Transverse colon (tissue), 4 donors: Measurements from ENCODE around the gene SPTA1. TPM values are rescaled to one million over a fixed set of nuclear protein-coding genes. Genes with fewer than 3 reads are reported as not detected.

Experiments
- DNase-seq: peaks from one replicate; pipeline ENCODE4 v3.0.0-alpha.2; 2019
- H3K27ac ChIP-seq, 4 donors: fragments of 200-600 bp; sonication (generic); 2 replicates each; pipeline ENCODE4 v1.5.1; 2016 to 2018; ENCODE audit warnings: inconsistent platforms in 4 of 4
- H3K27me3 ChIP-seq: fragments of 200-600 bp; sonication (generic); 2 replicates; pipeline ENCODE4 v1.5.1; 2017; ENCODE audit warnings: inconsistent platforms
- H3K36me3 ChIP-seq, 4 donors: fragments of 200-600 bp; sonication (generic); 2 replicates each; pipeline ENCODE4 v1.5.1; 2017 to 2019; ENCODE audit warnings: inconsistent platforms in 4 of 4
- H3K4me1 ChIP-seq, 4 donors: fragments of 200-600 bp; sonication (generic); 2 replicates each; pipeline ENCODE4 v1.5.1; 2017 to 2020; ENCODE audit warnings: inconsistent platforms in 4 of 4
- H3K4me3 ChIP-seq, 4 donors: fragments of 200-600 bp; sonication (generic); 1 replicate in 1 of 4; 2 replicates in 3 of 4; pipeline versions ENCODE4 v1.5.1 to v1.6.1; 2017 to 2019; ENCODE audit warnings: inconsistent platforms in 4 of 4
- H3K9me3 ChIP-seq, 2 donors: fragments of 200-600 bp; sonication (generic); 2 replicates each; pipeline ENCODE4 v1.5.1; 2017 to 2019; ENCODE audit warnings: inconsistent platforms in 2 of 2
- EP300 ChIP-seq: sonication (generic); formaldehyde crosslinking; IDR thresholded peaks from one replicate; pipeline ENCODE4 v1.6.1; 2017; ENCODE audit warnings: antibody characterized with exemption, low read depth
- POLR2A ChIP-seq: fragments of 450-650 bp; IDR thresholded peaks from one replicate; pipeline ENCODE4 v1.6.1; 2016; ENCODE audit warnings: antibody characterized with exemption, mild to moderate bottlenecking, moderate library complexity
- POLR2AphosphoS5 ChIP-seq, 3 donors: sonication (generic); formaldehyde crosslinking; IDR thresholded peaks; one replicate each; pipeline ENCODE4 v1.6.1; 2016; ENCODE audit warnings: antibody characterized with exemption in 3 of 3
- WGBS, 2 donors: methylation state at CpG; one replicate each; pipeline ENCODE4 v1.1.5; 2018; ENCODE audit warnings: low coverage in 1 of 2; 5-methylcytosine and 5-hydroxymethylcytosine counted together
- in situ Hi-C, 4 donors: fragments of 200-750 bp; cut with MboI; loops; one replicate each; pipeline versions ENCODE4 v1.15.0 to v1.15.1; 2017; ENCODE audit warnings: low sequenced_read_pairs in 3 of 4, low pct_ligation_motif_present in 1 of 4, low pct_unique_long_range_greater_than_20kb in 1 of 4
- intact Hi-C: fragments of 100-400 bp; cut with DNase I; formaldehyde crosslinking; loops from one replicate; pipeline ENCODE4 v1.15.1; 2023; ENCODE audit warnings: low total_unique reads
- total RNA-seq, 4 donors: library from RNA; depleted of rRNA; stranded (reverse); fragments of >200 nt; gene quantifications; one replicate each; pipeline ENCODE4 v1.1.0, GENCODE V29; 2016
- TF ChIP-seq, protein P1 (sequence below), 5 experiments: fragments of 200-600 bp in 3 of 5; fragments of 450-650 bp in 2 of 5; sonication (generic) in 3 of 5; IDR thresholded peaks; 1 replicate in 2 of 5; 2 replicates in 3 of 5; pipeline ENCODE4 v1.5.1; 2016 to 2017; ENCODE audit warnings: antibody characterized with exemption in 5 of 5, inconsistent platforms in 3 of 5, mild to moderate bottlenecking in 2 of 5, moderate library complexity in 1 of 5

SPTA1 gene
- total RNA-seq, 4 donors from 2014 or later: under 0.01 TPM; not detected in 3

- H3K9me3 ChIP-seq: no peaks in the 10 kb centered on the region
- no peaks in the 10 kb centered on the region for H3K27me3 ChIP-seq
- in situ Hi-C loops: no loop called here
- DNase-seq: no peak
- intact Hi-C loops: no loop called here
- 47 to 52% methylated on average over 4 of the region's 4 CpGs for WGBS, 2 donors
- H3K4me1 ChIP-seq: no peaks in the 10 kb centered on the region
- no peak overlapping the region for H3K27ac ChIP-seq
- no peaks in the 10 kb centered on the region for H3K36me3 ChIP-seq
- no peak for TF ChIP-seq EP300
- no peak for TF ChIP-seq POLR2AphosphoS5 (IDR thresholded peaks at IDR 0.05)
- TF ChIP-seq, protein P1, sequence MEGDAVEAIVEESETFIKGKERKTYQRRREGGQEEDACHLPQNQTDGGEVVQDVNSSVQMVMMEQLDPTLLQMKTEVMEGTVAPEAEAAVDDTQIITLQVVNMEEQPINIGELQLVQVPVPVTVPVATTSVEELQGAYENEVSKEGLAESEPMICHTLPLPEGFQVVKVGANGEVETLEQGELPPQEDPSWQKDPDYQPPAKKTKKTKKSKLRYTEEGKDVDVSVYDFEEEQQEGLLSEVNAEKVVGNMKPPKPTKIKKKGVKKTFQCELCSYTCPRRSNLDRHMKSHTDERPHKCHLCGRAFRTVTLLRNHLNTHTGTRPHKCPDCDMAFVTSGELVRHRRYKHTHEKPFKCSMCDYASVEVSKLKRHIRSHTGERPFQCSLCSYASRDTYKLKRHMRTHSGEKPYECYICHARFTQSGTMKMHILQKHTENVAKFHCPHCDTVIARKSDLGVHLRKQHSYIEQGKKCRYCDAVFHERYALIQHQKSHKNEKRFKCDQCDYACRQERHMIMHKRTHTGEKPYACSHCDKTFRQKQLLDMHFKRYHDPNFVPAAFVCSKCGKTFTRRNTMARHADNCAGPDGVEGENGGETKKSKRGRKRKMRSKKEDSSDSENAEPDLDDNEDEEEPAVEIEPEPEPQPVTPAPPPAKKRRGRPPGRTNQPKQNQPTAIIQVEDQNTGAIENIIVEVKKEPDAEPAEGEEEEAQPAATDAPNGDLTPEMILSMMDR (IDR thresholded peaks at IDR 0.05): no peak
- TF ChIP-seq POLR2A: no peak
- H3K4me3 ChIP-seq: no peak overlapping the region
These were observed 43.9 kb upstream of the SPTA1 start for GRCh38 chr1:158730453-158730852.

DNA sequence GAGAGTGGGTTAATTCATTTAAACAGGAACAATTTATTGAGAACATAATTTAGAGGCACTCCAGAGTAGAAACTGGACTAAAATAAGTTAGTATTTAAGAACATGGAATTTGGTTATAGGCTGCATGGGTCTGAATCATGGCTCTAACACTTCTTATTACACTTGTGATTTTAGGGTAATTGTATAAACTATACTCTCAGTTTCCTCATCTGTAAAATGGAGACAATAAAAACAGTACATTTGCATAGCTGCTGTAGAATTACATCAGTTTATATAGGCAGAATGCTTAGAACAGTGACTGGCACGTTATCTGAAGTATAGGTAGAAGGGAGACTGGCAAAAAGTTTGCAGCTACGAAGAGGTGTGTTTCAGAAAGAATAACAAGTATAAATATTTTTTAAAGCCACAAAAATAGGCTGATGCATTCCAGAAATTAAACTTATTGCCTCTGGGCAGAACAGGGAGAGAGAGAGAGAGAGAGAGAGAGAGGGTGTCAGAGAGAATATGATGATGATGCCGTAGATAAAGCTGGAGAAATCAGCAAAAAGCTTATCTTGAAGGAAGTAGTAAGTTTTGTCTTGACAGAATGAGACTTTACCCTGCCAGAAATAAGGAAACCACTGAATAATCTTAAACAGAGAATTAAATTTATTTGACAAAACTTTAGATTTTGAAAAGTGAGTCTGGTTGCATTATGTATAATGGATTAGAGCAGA is 42.2 kb upstream of the SPTA1 start:
- no peaks in the 10 kb centered on the region for H3K36me3 ChIP-seq
- H3K9me3 ChIP-seq: no peaks in the 10 kb centered on the region
- intact Hi-C loops (no loop called here), in situ Hi-C loops (no loop called here)
- H3K4me3 ChIP-seq: no peak overlapping the region
- TF ChIP-seq POLR2AphosphoS5 (IDR thresholded peaks at IDR 0.05): no peak
- no peak for TF ChIP-seq POLR2A
- TF ChIP-seq, protein P1 (IDR thresholded peaks at IDR 0.05): no peak
- TF ChIP-seq EP300: no peak
- no peaks in the 10 kb centered on the region for H3K4me1 ChIP-seq
- DNase-seq: no peak
- no peak overlapping the region for H3K27ac ChIP-seq
- WGBS, 2 donors: 42 to 61% methylated on average over 2 to 3 of the region's 3 CpGs
- no peaks in the 10 kb centered on the region for H3K27me3 ChIP-seq

DNA sequence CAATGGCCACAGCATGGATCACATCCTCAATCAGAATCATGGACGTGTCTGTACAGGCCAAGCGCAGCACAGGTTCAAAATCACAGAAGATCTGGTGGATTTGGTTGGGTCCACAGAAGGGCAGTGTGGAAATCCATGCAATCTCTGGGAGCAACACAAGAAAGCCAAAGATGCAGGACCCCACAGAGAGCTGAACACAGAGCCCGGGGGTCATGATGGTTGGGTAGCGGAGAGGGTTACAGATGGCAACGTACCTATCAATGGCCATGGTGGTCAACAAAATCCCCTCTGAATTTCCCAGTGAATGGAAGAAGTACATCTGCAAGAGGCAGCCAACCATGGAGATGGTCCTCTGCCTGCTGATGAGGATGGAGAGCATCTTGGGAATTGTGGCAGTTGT is 37.9 kb upstream of the SPTA1 start:
- H3K4me3 ChIP-seq: no peak overlapping the region
- H3K36me3 ChIP-seq: no peaks in the 10 kb centered on the region
- TF ChIP-seq, protein P1 (IDR thresholded peaks at IDR 0.05): no peak
- TF ChIP-seq POLR2A (no peak), POLR2AphosphoS5 (IDR thresholded peaks at IDR 0.05) (no peak), EP300 (no peak)
- no peak overlapping the region for H3K27ac ChIP-seq
- WGBS, 2 donors: 93% methylated on average over 5 of the region's 5 CpGs; no CpG with 5 or more reads in 1 of the 2 donors
- H3K27me3 ChIP-seq: no peaks in the 10 kb centered on the region
- in situ Hi-C loops: no loop called here
- no peaks in the 10 kb centered on the region for H3K4me1 ChIP-seq
- H3K9me3 ChIP-seq: no peaks in the 10 kb centered on the region
- intact Hi-C loops: no loop called here
- no peak for DNase-seq

GRCh38 chr1:158720620-158721019 is 34.1 kb upstream of the SPTA1 start, which contains the start of gene OR6K3:
Gene OR6K3 (minus strand): TSS chr1:158720720. CDS start chr1:158718115, 2,605 bp downstream.
- H3K9me3 ChIP-seq: no peaks in the 10 kb centered on the region
- no peaks in the 10 kb centered on the region for H3K36me3 ChIP-seq
- in situ Hi-C loops (no loop called here), intact Hi-C loops (no loop called here)
- TF ChIP-seq EP300 (no peak), POLR2AphosphoS5 (IDR thresholded peaks at IDR 0.05) (no peak), POLR2A (no peak)
- TF ChIP-seq, protein P1 (IDR thresholded peaks at IDR 0.05): no peak
- no peak within 1 kb of the TSS for H3K27ac ChIP-seq
- H3K4me1 ChIP-seq: no peaks in the 10 kb centered on the region
- no peaks in the 10 kb centered on the region for H3K27me3 ChIP-seq
- DNase-seq: no peak
- H3K4me3 ChIP-seq: no peak within 1 kb of the TSS
- WGBS, 2 donors: 69 to 75% methylated on average over 2 of the region's 2 CpGs
